ENCODE data around the gene ZXDC. TPM values are rescaled to one million over a fixed set of nuclear protein-coding genes. Genes with fewer than 3 reads are reported as not detected.

ZXDC gene
- total RNA-seq, 1 donor from 2014 or later, result 74.4 TPM

- H3K4me3 ChIP-seq, result no peak overlapping the region
- DNase-seq (ENCODE audit: low spot score in 2 of 2), result peak in 1 of 2 donors; percentile 59
- no peak for TF ChIP-seq CTCF (IDR thresholded peaks at IDR 0.05)
- H3K4me1 ChIP-seq, result no peaks in the 10 kb centered on the region
- peaks cover 0 to 8% of the 10 kb centered on the region in 2 donors for H3K9me3 ChIP-seq
- H3K27ac ChIP-seq, result no peak overlapping the region
- intact Hi-C loops (cut with DNase I), result no loop called here
- H3K27me3 ChIP-seq, result no peaks in the 10 kb centered on the region
- peaks cover 19 to 60% of the 10 kb centered on the region in 2 donors for H3K36me3 ChIP-seq
Observed at GRCh38 chr3:126434931-126435411, 40.7 kb downstream of the ZXDC start.

- Histone ChIP-seq H3K36me3 (peaks cover 19 to 52% of the 10 kb centered on the region in 2 donors), H3K9me3 (peaks cover 0 to 11% of the 10 kb centered on the region in 2 donors), H3K27me3 (no peaks in the 10 kb centered on the region), H3K4me3 (no peak overlapping the region), H3K27ac (no peak overlapping the region), H3K4me1 (no peaks in the 10 kb centered on the region)
- TF ChIP-seq CTCF (IDR thresholded peaks at IDR 0.05), result no peak
- peak in 1 of 2 donors; percentile 53 for DNase-seq (ENCODE audit: low spot score in 2 of 2)
- intact Hi-C loops (cut with DNase I), result no loop called here
Observed at GRCh38 chr3:126434264-126434590, 41.5 kb downstream of the ZXDC start.

- H3K27ac ChIP-seq, result no peak overlapping the region
- DNase-seq (ENCODE audit: low spot score in 2 of 2), result no peak
- no peaks in the 10 kb centered on the region for H3K27me3 ChIP-seq
- no peaks in the 10 kb centered on the region for H3K4me1 ChIP-seq
- H3K4me3 ChIP-seq, result no peak overlapping the region
- intact Hi-C loops (cut with DNase I), result no loop called here
- TF ChIP-seq CTCF (IDR thresholded peaks at IDR 0.05), result no peak
- peaks cover 0 to 11% of the 10 kb centered on the region in 2 donors for H3K9me3 ChIP-seq
- peaks cover 18 to 47% of the 10 kb centered on the region in 2 donors for H3K36me3 ChIP-seq
Observed at GRCh38 chr3:126433496-126434263, 42.0 kb downstream of the ZXDC start.

GRCh38 chr3:126433105-126433430 lies 42.6 kb downstream of the ZXDC start:
- Histone ChIP-seq H3K27ac (no peak overlapping the region), H3K4me1 (no peaks in the 10 kb centered on the region), H3K9me3 (peaks cover 0 to 11% of the 10 kb centered on the region in 2 donors), H3K27me3 (no peaks in the 10 kb centered on the region), H3K36me3 (peaks cover 12 to 41% of the 10 kb centered on the region in 2 donors), H3K4me3 (no peak overlapping the region)
- TF ChIP-seq CTCF (IDR thresholded peaks at IDR 0.05), result no peak
- intact Hi-C loops (cut with DNase I), result no loop called here
- peak in 1 of 2 donors; percentile 54 for DNase-seq (ENCODE audit: low spot score in 2 of 2)

GRCh38 chr3:126432361-126433104 lies 43.2 kb downstream of the ZXDC start:
- intact Hi-C loops (cut with DNase I), result no loop called here
- H3K4me1 ChIP-seq, result no peaks in the 10 kb centered on the region
- H3K36me3 ChIP-seq, result peaks cover 10 to 35% of the 10 kb centered on the region in 2 donors
- DNase-seq (ENCODE audit: low spot score in 2 of 2), result no peak
- H3K9me3 ChIP-seq, result peaks cover 0 to 11% of the 10 kb centered on the region in 2 donors
- H3K27ac ChIP-seq, result no peak overlapping the region
- no peaks in the 10 kb centered on the region for H3K27me3 ChIP-seq
- no peak overlapping the region for H3K4me3 ChIP-seq
- no peak for TF ChIP-seq CTCF (IDR thresholded peaks at IDR 0.05)

Data from ascending aorta (tissue), 2 donors.